GM12878 (cell line): ENCODE results near the gene ZSWIM5.

Experiments used
- CREM ChIP-seq: IDR thresholded peaks from 2 replicates; pipeline ENCODE4 v1.6.1; 2014; ENCODE audit warnings: antibody characterized with exemption, low read depth
- EZH2 ChIP-seq: IDR thresholded peaks from 2 replicates; pipeline ENCODE4 v1.6.1; 2012; ENCODE audit warnings: low read depth, mild to moderate bottlenecking, control low read depth, inconsistent platforms, low read length, borderline replicate concordance; ENCODE audit not compliant: control insufficient read depth
- PAX5 ChIP-seq: IDR thresholded peaks from 2 replicates; pipeline ENCODE4 v1.6.1; 2011; ENCODE audit warnings: low read depth, low read length, borderline replicate concordance
- POLR2AphosphoS5 ChIP-seq: IDR thresholded peaks from 2 replicates; pipeline ENCODE4 v1.6.1; 2011; ENCODE audit warnings: mild to moderate bottlenecking, low read length, inconsistent platforms
- SREBF2 ChIP-seq: IDR thresholded peaks from 2 replicates; pipeline ENCODE4 v1.6.1; 2012; ENCODE audit warnings: mild to moderate bottlenecking, low read length
- SUPT20H ChIP-seq: IDR thresholded peaks from 2 replicates; pipeline ENCODE4 v1.6.1; 2011; ENCODE audit warnings: low read depth, mild to moderate bottlenecking, low read length, moderate library complexity, borderline replicate concordance; ENCODE audit not compliant: control insufficient read depth
- SUZ12 ChIP-seq: fragments of 200-600 bp; sonication (generic); IDR thresholded peaks from one replicate; pipeline ENCODE4 v1.6.1; 2018; ENCODE audit warnings: antibody characterized with exemption, mild to moderate bottlenecking; ENCODE audit not compliant: unreplicated experiment
- ZNF274 ChIP-seq: IDR thresholded peaks from one replicate; pipeline ENCODE4 v1.8.0; 2011; ENCODE audit not compliant: insufficient read length, insufficient read depth
- TF ChIP-seq, protein P1 (sequence below), 3 experiments: IDR thresholded peaks in 2 of 3; conservative IDR thresholded peaks in 1 of 3; 2 replicates each; pipeline ENCODE4 v1.5.1; 2011; ENCODE audit warnings: low read depth in 3 of 3, low read length in 3 of 3, mild to moderate bottlenecking in 3 of 3, control low read depth in 2 of 3, moderate library complexity in 2 of 3, inconsistent platforms in 1 of 3, mixed read lengths in 1 of 3; ENCODE audit not compliant: control insufficient read depth in 2 of 3, insufficient read depth in 1 of 3; ENCODE audit errors: extremely low read depth in 1 of 3

DNA sequence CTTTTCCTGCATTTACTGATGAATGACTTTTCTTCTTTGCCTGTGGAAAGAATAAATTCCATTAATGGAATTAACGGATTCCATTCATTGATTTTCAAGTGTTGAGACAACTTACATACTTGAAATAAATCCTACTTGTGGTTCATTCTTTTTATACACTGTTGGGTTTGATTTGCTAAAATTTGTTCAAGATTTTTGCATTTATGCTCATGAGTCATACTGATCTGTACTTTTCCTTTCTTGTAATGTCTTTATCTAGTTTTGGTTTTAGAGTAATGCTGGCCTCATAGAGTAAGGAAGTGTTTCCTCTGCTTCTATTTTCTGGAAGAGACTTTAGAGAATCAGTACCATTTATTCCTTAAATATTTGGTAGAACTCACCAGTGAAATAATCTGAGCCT, 180.0 kb downstream of the ZSWIM5 start:
- TF ChIP-seq POLR2AphosphoS5, result no peak
- TF ChIP-seq, protein P1, sequence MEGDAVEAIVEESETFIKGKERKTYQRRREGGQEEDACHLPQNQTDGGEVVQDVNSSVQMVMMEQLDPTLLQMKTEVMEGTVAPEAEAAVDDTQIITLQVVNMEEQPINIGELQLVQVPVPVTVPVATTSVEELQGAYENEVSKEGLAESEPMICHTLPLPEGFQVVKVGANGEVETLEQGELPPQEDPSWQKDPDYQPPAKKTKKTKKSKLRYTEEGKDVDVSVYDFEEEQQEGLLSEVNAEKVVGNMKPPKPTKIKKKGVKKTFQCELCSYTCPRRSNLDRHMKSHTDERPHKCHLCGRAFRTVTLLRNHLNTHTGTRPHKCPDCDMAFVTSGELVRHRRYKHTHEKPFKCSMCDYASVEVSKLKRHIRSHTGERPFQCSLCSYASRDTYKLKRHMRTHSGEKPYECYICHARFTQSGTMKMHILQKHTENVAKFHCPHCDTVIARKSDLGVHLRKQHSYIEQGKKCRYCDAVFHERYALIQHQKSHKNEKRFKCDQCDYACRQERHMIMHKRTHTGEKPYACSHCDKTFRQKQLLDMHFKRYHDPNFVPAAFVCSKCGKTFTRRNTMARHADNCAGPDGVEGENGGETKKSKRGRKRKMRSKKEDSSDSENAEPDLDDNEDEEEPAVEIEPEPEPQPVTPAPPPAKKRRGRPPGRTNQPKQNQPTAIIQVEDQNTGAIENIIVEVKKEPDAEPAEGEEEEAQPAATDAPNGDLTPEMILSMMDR (IDR thresholded peaks at IDR 0.05 in 2 of 3, conservative IDR thresholded peaks at IDR 0.05 in 1 of 3; ENCODE audit: control insufficient read depth in 2 of 3, extremely low read depth in 1 of 3, insufficient read depth in 1 of 3, low read depth in 3 of 3, low read length in 3 of 3), result no peak
- no peak for TF ChIP-seq EZH2
- no peak for TF ChIP-seq CREM
- TF ChIP-seq PAX5, result no peak
- no peak for TF ChIP-seq ZNF274
- no peak for TF ChIP-seq SREBF2
- TF ChIP-seq SUZ12, result no peak
- TF ChIP-seq SUPT20H, result no peak
